ENCODE results near the gene KMT2B.

The KMT2B gene

GRCh38 chr19:35784503-35785338 lies 66.9 kb downstream of the KMT2B start:
- Histone ChIP-seq H3K27ac (ENCODE audit: low read depth, low read length) (no peak overlapping the region), H3K23ac (ENCODE audit: low read length) (peak overlapping the region; percentile 94), H3K9ac (ENCODE audit: low read length) (peak overlapping the region; percentile 80), H3K36me3 (ENCODE audit: control insufficient read depth, insufficient read depth, low read length) (no peaks in the 10 kb centered on the region), H4K5ac (ENCODE audit: low read length) (no peak overlapping the region), H3K18ac (ENCODE audit: low read length) (no peak overlapping the region), H2AK5ac (ENCODE audit: low read length) (no peak overlapping the region), H2BK5ac (ENCODE audit: low read length) (no peak overlapping the region), H4K8ac (ENCODE audit: low read depth, low read length) (no peak overlapping the region), H3K56ac (ENCODE audit: low read length) (peak overlapping the region; percentile 89), H3K4me1 (ENCODE audit: control insufficient read depth, low read depth, low read length) (no peaks in the 10 kb centered on the region), H3K4me3 (ENCODE audit: low read length) (peak overlapping the region; percentile 33), H3K79me2 (ENCODE audit: control insufficient read depth, insufficient read depth, low read length) (no peaks in the 10 kb centered on the region), H3K79me1 (ENCODE audit: low read length) (no peaks in the 10 kb centered on the region), H3K4ac (ENCODE audit: low read depth, low read length) (no peak overlapping the region), H2BK15ac (replicated peaks; ENCODE audit: low read depth) (no peak overlapping the region), H3K27me3 (ENCODE audit: insufficient read depth, low read length, poor library complexity) (no peaks in the 10 kb centered on the region), H2BK120ac (ENCODE audit: low read depth, low read length) (no peak overlapping the region), H3K4me2 (ENCODE audit: low read length) (peak overlapping the region; percentile 87)
- whole genome bisulfite sequencing (ENCODE audit: extremely low coverage, insufficient coverage, low lambda C conversion rate), result no CpG with 5 or more reads among the region's 45 CpGs
- DNase-seq, result peak; percentile 88

- Histone ChIP-seq H3K23ac (ENCODE audit: low read length) (no peak overlapping the region), H2BK120ac (ENCODE audit: low read depth, low read length) (no peak overlapping the region), H3K27me3 (ENCODE audit: insufficient read depth, low read length, poor library complexity) (no peaks in the 10 kb centered on the region), H3K18ac (ENCODE audit: low read length) (no peak overlapping the region), H3K9ac (ENCODE audit: low read length) (peak overlapping the region; percentile 80), H4K8ac (ENCODE audit: low read depth, low read length) (no peak overlapping the region), H2BK15ac (replicated peaks; ENCODE audit: low read depth) (no peak overlapping the region), H2BK5ac (ENCODE audit: low read length) (no peak overlapping the region), H3K36me3 (ENCODE audit: control insufficient read depth, insufficient read depth, low read length) (no peaks in the 10 kb centered on the region), H3K4me1 (ENCODE audit: control insufficient read depth, low read depth, low read length) (no peaks in the 10 kb centered on the region), H3K4me2 (ENCODE audit: low read length) (peak overlapping the region; percentile 87), H3K4me3 (ENCODE audit: low read length) (no peak overlapping the region), H3K4ac (ENCODE audit: low read depth, low read length) (no peak overlapping the region), H2AK5ac (ENCODE audit: low read length) (no peak overlapping the region), H3K79me1 (ENCODE audit: low read length) (no peaks in the 10 kb centered on the region), H4K5ac (ENCODE audit: low read length) (no peak overlapping the region), H3K79me2 (ENCODE audit: control insufficient read depth, insufficient read depth, low read length) (no peaks in the 10 kb centered on the region), H3K56ac (ENCODE audit: low read length) (peak overlapping the region; percentile 89), H3K27ac (ENCODE audit: low read depth, low read length) (no peak overlapping the region)
- DNase-seq, result no peak
- no CpG with 5 or more reads among the region's 10 CpGs for WGBS (ENCODE audit: extremely low coverage, insufficient coverage, low lambda C conversion rate)
Measured at GRCh38 chr19:35785339-35785627, 67.5 kb downstream of the KMT2B start.

GRCh38 chr19:35786299-35787160 lies 68.7 kb downstream of the KMT2B start:
- H3K27me3 ChIP-seq (ENCODE audit: insufficient read depth, low read length, poor library complexity), result no peaks in the 10 kb centered on the region
- no peak overlapping the region for H2AK5ac ChIP-seq (ENCODE audit: low read length)
- no peak overlapping the region for H3K4ac ChIP-seq (ENCODE audit: low read depth, low read length)
- H3K36me3 ChIP-seq (ENCODE audit: control insufficient read depth, insufficient read depth, low read length), result no peaks in the 10 kb centered on the region
- no peaks in the 10 kb centered on the region for H3K4me1 ChIP-seq (ENCODE audit: control insufficient read depth, low read depth, low read length)
- no peak overlapping the region for H3K18ac ChIP-seq (ENCODE audit: low read length)
- no peak overlapping the region for H3K27ac ChIP-seq (ENCODE audit: low read depth, low read length)
- H3K4me2 ChIP-seq (ENCODE audit: low read length), result no peak overlapping the region
- H3K79me1 ChIP-seq (ENCODE audit: low read length), result no peaks in the 10 kb centered on the region
- no peak overlapping the region for H3K56ac ChIP-seq (ENCODE audit: low read length)
- no peak overlapping the region for H3K4me3 ChIP-seq (ENCODE audit: low read length)
- H2BK120ac ChIP-seq (ENCODE audit: low read depth, low read length), result no peak overlapping the region
- no peak overlapping the region for H3K23ac ChIP-seq (ENCODE audit: low read length)
- no peak overlapping the region for H2BK15ac ChIP-seq (replicated peaks; ENCODE audit: low read depth)
- no CpG with 5 or more reads among the region's 31 CpGs for WGBS (ENCODE audit: extremely low coverage, insufficient coverage, low lambda C conversion rate)
- H3K79me2 ChIP-seq (ENCODE audit: control insufficient read depth, insufficient read depth, low read length), result no peaks in the 10 kb centered on the region
- H4K8ac ChIP-seq (ENCODE audit: low read depth, low read length), result no peak overlapping the region
- no peak overlapping the region for H4K5ac ChIP-seq (ENCODE audit: low read length)
- H2BK5ac ChIP-seq (ENCODE audit: low read length), result no peak overlapping the region
- no peak for DNase-seq
- no peak overlapping the region for H3K9ac ChIP-seq (ENCODE audit: low read length)

GRCh38 chr19:35787227-35787799 lies 69.5 kb downstream of the KMT2B start:
- Histone ChIP-seq H3K27ac (ENCODE audit: low read depth, low read length) (no peak overlapping the region), H4K5ac (ENCODE audit: low read length) (no peak overlapping the region), H3K4me2 (ENCODE audit: low read length) (no peak overlapping the region), H3K79me2 (ENCODE audit: control insufficient read depth, insufficient read depth, low read length) (no peaks in the 10 kb centered on the region), H3K56ac (ENCODE audit: low read length) (no peak overlapping the region), H3K27me3 (ENCODE audit: insufficient read depth, low read length, poor library complexity) (no peaks in the 10 kb centered on the region), H3K4me1 (ENCODE audit: control insufficient read depth, low read depth, low read length) (no peaks in the 10 kb centered on the region), H3K4me3 (ENCODE audit: low read length) (no peak overlapping the region), H3K23ac (ENCODE audit: low read length) (no peak overlapping the region), H2AK5ac (ENCODE audit: low read length) (no peak overlapping the region), H3K79me1 (ENCODE audit: low read length) (no peaks in the 10 kb centered on the region), H4K8ac (ENCODE audit: low read depth, low read length) (no peak overlapping the region), H2BK15ac (replicated peaks; ENCODE audit: low read depth) (no peak overlapping the region), H3K18ac (ENCODE audit: low read length) (no peak overlapping the region), H3K9ac (ENCODE audit: low read length) (no peak overlapping the region), H2BK120ac (ENCODE audit: low read depth, low read length) (no peak overlapping the region), H3K36me3 (ENCODE audit: control insufficient read depth, insufficient read depth, low read length) (no peaks in the 10 kb centered on the region), H2BK5ac (ENCODE audit: low read length) (no peak overlapping the region), H3K4ac (ENCODE audit: low read depth, low read length) (no peak overlapping the region)
- no CpG with 5 or more reads among the region's 15 CpGs for WGBS (ENCODE audit: extremely low coverage, insufficient coverage, low lambda C conversion rate)
- no peak for DNase-seq

Data from mesendoderm (in vitro differentiated cells).